ENCODE measurements around the gene CSHL1.
"Not testable (repeated sequence)": the region's sequence is repeated elsewhere in the genome, so short reads cannot be mapped to it uniquely, and the experiment has no call there.

CSHL1 gene

DNA sequence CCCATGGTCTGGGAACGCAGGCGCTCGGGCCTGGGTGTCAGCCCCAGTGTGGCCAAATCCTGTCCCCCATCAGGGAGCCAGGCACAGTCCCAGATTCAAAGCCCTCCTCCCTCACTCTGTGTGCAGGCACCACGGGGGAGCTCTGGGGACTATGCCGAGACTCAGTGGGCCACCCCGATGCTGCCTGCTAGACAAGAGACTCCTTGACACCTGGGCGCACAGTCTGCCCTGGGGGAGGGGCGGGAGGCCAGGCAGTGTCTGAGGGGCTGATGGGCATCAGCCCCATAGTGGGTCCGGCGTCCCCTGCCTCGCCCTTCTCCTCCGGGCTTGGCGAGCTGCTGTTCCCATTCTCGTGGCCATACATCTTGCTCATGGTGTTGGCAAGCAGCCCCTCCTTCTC lies 29.5 kb upstream of the CSHL1 start:
- no peak for DNase-seq (ENCODE audit: low read depth, low spot score)

DNA sequence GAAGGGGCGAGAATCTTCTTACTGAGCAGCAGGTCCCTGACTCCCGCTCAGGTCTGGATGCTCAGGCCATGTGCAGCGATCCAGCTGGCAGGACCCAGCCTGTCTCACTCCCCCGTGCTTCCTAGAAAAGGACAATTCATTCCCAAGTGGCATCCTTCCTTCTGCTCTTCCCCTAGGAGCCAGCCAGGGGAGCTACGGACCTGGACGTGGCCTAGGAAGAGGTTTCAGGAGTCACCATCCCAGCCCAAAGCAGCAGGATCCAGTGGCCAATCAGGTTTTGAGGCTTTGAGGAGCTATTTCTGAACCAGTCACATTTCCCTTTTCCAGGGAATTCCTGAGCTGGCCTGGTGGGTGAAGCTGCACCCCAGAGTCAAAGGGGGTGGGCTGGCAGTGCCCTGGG lies 28.8 kb upstream of the CSHL1 start:
- DNase-seq (ENCODE audit: low read depth, low spot score), result no peak

DNA sequence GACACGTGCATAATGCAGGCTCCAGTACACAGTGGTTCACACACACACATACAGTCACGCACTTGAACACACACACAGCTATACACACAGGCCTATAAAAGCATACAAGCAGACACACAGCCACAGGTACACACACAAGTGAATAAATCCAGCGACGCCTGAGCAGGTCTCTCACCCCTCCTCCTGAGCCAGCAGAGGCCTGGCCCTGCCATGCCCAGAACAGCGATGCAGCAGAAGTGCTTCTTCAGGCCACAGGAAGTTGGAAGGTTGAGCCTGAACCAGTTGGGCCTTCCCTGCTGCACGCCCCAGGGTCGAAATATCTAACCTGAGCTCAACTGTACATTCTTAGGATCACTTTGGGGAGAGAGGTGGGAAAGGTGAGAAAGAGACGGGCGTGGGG lies 28.3 kb upstream of the CSHL1 start:
- DNase-seq (ENCODE audit: low read depth, low spot score), result no peak

DNA sequence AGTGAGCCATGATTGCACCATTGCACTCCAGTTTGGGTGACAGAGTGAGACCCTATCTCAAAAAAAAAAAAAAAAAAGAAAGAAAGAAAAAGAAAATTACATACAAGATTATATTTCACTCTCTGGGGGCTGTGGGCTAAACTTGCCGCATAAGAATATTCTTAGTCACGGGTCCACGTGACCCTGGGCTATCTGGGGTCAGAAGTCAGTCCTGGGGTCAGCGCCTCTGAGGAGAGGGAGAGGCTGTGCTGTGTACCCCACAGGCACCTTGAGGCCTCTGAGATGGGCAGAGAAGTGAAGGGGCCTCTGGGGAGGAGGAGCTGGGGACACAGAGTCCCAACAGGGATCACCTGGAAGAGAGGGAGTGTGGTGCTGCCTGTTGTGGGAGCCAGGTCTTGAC lies 26.9 kb upstream of the CSHL1 start:
- DNase-seq (ENCODE audit: low read depth, low spot score), result no peak

DNA sequence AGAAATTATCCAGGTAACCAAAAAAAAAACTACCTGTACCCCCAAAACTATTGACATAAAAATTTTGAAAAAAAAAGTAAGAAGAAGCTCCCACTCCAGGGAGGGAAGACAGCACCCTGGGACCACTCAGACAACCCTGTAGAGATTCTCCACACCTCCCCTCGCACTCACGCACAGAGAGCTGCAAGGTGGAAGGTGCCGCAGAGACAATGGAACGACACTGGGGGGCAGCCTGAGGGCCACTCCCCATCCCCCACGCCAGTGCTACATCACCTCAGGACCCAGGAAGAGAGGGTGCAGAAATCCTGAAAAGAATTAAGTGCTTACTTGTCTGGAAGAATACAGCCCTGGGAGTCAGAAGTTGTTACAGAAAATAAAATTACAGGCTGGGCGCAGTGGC lies 26.3 kb upstream of the CSHL1 start:
- DNase-seq (ENCODE audit: low read depth, low spot score), result no peak

DNA sequence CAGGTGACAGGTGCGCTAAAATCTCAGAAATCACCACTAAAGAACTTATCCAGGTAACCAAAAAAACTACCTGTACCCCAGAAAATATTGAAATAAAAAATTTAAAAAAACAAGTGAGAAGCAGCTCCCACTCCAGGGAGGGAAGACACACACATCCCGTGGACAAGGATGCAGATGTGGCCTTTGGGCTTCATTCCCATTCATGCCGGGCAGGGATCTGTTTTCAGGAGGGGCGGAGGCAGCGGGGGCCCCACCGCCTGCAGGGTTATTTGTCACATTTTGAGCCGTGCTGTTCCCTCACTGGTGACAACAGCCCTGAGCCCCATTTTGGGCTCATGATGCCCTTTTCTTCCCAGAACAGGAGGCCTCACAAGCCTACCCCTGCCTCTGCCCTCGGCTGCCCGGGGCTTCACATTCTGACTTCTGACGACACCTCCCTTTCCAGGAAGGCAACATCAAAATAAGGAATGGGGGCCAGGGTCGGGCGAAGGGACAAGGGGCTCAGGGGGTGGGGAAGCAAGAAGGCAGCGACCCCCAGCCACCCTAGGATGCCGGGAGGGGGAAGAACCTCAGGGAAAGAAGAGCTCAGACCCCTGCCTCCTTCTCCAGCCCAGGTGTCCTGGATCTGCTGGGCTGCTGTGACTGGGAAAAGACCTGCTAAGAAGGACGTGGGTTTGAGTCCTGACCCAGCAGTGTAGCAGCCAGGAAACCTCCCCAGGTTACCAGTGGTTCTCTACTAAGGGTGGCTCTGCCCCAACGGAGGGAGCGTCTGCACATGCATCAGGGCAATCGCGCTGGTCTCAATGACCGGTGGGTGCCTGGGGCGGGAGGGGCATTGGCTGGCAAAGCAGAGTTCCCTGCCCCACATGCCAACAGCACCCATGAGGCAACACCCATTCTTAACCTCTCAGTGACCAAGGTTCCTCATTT lies 23.4 kb upstream of the CSHL1 start:
- no peak for DNase-seq (ENCODE audit: low read depth, low spot score)

DNA sequence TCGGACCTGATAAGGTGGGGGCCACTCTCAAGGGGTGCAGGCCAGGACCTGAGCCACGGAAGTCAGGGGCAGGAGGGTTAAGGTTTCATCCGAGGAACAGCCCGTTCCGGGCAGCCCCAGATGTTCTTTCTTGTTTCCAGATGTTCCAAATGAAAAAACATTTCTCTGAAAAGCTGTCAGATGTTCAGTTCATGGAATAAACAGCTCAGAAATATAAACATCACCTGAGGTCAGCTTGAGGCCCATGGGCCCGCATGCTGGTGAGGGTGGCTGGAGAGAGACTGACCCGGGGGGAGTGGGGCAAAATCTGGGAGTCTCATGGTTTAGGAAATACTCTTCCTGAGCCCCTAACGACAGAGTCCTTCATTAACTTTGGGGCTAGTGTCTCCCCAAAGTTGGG lies 22.5 kb upstream of the CSHL1 start:
- no peak for DNase-seq (ENCODE audit: low read depth, low spot score)

DNA sequence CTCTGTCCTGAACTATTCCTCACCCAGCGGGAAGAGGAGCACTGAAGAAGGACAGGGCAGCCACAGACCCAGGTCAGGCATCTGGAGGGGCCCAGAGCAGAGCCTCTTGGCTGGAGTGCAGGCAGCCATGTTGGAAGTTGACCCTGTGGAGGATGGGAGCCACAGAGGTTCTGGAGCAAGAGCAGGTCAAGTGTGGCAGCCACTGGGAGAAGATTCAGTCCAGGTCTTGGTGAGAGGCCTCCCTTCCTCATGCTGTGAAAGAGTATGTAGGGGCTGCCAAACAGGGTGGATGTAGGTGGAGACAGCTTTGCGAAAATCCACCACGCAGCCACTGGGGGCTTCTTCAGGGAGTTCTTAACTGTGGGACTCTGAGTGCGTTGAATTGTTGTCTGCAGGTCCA lies 21.7 kb upstream of the CSHL1 start:
- DNase-seq (ENCODE audit: low read depth, low spot score), result no peak

DNA sequence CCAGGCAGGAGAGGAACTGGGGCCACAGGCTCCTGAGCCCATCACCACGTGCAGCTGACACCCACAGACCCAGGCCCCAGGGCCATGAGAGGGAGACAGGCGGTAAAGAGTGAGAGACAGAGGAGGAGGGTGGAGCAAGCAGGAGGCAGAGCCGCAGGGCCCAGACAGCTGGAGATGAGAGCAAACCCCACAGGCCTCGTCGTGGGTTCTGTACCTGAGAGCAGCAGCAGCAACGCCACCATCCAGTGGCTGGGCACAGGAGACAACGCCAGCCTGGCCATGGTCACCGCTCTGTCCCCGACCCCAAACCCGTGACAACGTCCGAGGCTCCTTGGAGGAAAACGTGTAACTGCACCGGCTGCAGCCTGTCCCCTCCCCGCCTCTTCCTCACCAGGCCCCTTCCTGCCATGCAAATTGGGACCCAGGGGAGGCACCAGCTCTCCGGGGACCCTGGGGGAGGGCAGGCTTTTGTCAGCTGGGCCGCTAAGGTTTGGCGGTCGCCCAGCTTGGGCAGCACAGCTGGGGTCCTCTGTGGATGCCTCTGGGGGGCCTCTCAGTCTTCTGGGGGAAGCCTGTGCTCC lies 21.0 kb upstream of the CSHL1 start, which contains the start of gene CD79B:
Gene CD79B, minus strand, starts transcription at position 351 of the 581 bp plus-strand sequence. Its CDS starts 70 bp downstream, at position 281.
- no peak for DNase-seq (ENCODE audit: low read depth, low spot score)

DNA sequence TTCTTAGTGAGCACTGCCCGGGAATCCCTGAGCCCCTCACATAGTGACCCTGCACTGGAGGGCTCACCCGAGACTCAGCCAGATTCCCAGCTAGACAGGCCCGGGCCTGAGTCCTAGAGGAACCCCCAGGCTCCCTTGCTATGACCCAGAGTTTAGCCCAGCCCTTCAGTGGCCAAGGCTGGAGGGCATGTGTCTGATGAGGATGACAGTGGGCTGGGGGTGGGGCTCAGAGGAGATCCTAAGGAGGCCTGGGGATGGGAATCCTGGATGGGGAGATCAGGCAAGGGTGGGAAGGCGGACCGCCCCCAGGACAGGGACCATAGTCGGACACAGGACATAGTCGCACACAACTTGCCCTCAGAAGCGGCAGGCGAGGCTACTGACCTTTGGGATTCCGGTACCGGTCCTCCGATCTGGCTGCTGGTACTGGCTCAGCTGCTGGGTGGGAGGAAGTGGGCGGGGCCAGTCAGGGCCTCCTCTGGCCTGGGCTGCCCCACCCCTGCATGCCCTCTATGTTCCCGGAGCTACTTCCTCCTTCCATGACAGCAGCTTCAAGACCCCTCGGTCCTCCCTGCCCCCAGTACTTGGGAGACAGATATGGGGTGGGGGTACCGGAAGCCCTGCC lies 20.0 kb upstream of the CSHL1 start:
- DNase-seq (ENCODE audit: low read depth, low spot score), result no peak

DNA sequence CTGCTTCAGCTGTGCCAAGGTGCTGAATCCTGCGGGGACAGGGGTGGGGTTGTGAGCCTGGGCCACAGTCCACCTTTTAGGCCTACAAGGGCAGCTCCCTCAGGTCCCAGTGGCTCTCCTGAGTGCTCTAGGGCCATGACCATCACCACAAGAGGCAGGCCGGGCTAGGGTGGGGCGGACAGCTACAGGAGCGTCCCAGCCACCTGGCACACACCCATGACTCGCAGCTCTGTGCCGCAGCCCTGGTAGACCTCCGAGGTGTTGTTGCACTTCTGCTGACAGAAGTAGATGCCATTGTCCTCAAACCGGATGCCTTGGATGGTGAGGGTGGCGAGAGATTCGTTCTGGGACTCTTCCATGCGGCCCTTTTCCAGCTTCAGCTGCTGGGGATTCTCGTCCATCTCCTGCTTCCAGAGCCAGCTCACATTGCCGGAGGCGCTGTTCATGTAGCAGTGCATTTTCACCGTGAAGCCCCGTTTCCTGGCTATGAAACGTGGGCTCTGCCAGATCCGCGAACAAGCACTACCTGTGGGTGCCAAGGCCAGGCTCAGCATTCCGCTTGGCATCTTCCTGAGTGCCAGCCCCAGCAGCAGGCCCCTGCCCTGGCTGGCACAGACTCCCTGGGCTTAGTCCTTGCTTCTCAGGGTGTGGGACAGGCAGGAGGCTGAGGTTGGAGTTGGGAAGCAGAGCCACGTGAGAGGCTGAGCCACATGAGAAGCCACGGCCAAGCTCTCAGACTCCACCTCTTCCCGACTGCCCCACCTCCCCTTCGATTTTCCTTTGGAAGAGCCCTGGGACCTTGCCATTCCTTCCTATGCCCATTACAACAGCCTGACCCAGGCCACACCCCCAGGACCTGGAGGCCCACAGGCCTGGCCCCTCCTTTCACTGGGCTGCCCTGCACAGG lies 19.1 kb upstream of the CSHL1 start:
- DNase-seq (ENCODE audit: low read depth, low spot score), result no peak

DNA sequence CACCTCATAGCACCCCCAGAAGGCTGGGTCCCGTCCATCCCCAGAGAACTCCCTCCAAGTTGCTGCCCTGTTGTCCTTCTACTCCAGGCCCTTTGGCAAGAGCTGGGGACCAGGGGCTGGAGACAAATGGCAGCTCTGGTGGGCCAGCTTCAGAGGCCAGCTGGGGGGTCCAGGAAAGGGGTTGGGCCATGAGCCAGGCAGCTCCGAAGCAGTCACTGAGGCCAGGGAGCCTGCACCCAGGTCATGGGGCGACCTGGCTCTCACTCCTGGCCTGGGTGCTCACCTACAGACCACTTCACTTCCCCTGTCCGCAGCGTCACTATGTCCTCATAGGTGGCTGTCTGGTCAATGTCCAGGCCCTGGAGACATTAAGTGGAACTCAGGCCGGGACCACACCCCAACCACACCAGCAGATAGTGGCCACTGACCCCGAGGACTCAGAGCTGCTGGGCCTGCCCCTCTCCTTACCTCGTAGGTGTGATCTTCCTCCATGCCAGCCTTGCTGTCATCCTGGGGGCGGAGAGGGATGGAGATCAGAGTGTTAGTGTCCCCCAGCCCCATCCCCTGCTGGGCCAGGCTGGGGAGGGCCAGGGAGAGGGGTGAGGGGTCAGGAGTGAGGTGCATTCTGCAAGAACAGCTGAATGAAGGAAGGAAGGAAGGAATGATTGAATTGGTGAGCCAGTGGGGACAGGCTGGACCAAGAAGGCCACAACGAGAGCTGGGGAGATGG lies 18.1 kb upstream of the CSHL1 start:
- DNase-seq (ENCODE audit: low read depth, low spot score), result no peak

DNA sequence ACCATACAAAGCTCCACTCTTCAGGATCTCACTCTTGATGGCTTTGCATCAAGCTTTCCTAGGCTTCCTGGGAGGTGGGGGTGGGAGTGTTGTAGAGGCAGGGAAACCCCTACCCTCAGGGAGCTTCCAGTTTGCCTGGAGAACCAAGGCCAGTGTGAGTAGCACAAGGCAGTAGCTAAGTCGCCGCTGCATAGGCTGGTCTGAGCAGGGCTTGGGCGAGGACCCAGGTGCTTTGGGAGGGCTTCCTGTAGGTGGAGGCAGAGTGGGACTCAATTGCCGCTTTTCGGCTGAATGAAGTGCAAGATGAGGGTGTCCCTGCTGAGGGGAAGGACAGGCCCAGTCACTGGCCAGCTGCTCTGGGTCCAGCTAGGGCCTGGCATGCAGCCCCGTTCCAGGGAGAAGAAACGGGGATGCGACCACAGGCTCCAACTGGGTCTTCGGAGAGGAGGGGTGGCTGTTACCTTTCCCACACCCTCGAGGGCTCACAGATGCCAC lies 17.2 kb upstream of the CSHL1 start:
- no peak for DNase-seq (ENCODE audit: low read depth, low spot score)

DNA sequence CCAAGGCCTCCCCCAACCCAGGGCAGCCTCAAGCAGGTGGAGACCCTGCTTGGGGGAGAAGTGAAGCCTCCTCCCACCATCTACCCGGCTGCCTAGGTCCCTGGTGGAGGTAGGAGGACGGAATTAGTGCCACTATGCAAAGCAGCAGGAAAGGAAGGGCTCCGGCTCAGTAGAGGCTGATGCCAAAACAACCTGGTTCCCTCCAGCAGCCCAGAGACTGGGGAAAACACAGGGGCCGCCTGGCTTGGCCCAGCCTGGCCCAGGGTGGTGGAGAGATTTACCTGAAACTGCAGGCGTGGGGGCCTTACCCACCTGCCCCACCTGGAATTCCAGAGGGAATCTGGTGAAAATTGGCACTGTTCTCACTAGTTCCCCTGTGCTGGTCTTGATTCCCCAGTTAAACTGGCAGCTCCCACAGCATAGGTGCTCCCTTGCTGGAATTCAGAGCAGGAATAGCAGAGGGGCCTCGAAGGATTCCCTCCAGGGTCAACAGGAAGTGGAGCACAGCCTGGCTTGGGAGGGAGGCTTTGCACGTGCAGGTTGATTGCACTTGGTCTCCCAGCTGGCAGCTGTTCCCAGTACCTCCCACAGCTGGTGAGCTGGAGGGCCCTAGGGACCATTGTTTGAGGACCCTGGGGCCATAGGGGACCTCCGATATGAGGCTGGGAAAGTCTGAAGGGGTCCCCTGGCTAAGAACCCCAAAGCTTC lies 16.6 kb upstream of the CSHL1 start:
- no peak for DNase-seq (ENCODE audit: low read depth, low spot score)

DNA sequence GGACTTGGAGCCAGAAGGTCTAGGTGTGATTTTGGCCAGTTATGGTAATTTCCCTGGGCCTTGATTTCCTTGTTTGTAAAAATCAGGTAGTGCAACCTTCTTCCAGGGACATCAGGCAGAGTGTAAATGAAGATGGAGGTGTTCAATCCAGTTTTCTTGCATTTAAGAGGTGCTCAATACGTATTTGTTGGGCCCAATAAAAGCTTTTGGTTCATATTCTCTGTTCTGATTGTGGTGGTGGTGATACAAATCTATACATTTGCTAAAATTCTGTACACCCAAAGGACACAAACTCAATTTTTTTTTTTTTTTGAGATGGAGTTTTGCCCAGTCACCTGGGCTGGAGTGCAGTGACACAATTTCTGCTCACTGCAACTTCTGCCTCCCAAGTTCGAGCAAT lies 15.1 kb upstream of the CSHL1 start:
- no peak for DNase-seq (ENCODE audit: low read depth, low spot score)

DNA sequence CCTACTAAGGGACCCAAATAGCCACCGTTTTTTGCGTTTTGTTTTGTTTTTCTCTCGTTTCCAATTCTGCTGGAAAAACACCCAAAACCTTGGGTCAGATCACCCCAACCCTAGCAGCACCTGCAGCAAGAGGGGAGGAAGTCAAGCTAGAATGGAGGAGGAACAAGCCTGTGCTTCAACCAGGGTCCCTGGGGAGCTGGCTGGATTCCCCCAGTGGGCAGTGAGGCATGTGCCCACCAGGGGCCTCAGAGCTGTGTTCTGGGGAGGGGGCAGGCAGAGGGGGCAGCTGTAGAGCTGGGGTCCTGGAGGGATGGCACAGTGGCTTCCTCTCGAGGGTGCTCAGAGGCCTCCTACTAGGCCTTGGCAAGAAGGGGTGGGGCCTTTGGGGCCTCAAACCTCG lies 14.6 kb upstream of the CSHL1 start:
- no peak for DNase-seq (ENCODE audit: low read depth, low spot score)

DNA sequence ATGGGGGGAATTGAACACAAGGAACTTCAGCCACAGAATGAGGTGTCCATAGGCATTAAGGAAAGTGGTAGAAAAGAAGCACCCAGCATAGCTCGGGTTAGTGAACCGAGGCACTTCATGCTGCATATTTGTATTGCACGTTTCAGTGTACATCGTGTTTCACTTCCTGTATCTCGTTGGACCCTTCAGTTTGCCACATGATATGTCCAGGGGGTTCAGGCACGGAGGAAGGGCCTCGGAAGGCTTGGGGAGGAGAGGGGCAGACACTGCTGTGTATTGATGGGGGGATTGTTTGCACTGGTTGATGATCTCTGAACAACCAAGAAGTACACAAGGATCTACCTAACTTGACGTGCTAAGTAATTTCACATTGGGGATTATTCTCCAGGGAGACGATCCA lies 11.3 kb upstream of the CSHL1 start:
- DNase-seq (ENCODE audit: low read depth, low spot score), result not testable (repeated sequence)

DNA sequence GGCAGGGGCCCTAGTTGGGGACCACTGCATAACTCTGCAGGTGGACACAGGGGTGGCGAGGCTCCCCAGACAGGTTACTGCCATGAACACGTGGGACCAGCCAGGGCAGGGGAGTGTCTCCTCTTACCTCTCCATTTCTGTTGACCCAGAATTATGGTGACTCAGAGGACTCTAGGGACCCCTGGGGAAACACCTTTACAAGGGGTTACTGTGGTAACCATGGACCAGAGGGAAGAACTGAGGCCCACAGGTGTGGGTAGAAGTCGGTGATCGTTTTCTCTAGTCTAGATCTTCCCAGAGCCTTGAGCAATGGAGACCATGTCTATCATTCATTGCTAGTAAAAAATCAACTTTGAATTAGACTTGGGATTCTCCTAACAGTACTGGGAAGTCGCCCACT lies 9.7 kb upstream of the CSHL1 start:
- DNase-seq (ENCODE audit: low read depth, low spot score), result not testable (repeated sequence)

DNA sequence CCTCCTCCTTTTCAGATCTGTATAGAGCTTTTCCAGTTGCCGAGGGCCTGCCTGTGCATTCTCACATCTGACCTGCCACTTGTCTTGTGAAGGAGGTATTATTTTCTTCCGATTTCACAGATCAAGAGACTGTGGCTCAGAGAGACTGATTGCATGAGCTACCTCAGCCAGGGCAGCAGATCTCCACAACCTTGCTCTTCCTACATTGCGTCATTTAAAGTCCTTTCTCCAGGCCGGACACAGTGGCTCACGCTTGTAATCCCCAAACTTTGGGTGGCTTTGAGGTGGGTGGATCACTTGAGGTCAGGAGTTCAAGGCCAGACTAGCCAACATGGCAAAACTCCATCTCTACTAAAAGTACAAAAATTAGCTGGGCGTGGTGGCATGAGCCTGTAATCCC lies 9.0 kb upstream of the CSHL1 start:
- DNase-seq (ENCODE audit: low read depth, low spot score), result not testable (repeated sequence)

DNA sequence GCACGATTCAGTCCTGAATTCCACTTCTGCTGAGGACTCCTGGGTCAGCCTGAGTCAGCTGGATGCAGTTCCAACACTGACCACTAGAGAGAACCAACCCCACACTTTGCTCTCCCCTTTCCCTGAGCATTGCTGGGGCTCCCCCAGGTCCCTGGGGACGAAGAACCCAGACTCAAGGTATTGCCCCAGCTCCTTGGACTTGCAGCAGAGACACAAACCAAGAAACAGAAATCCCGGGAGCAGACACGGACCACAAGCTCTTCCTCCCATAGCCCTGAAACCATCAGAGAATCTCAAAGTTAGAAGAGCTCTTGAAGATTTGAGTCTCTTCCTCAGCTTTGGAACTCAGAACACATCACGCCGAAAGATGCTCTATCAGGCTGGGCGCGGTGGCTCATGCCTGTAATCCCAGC lies 8.3 kb upstream of the CSHL1 start:
- no peak for DNase-seq (ENCODE audit: low read depth, low spot score)

Data from brain pericyte (primary cell).